Colon (tissue), 2 donors: ENCODE results near the gene UGT1A4.

Experiments used
- FAIRE-seq: peaks from 2 replicates; lab custom pipeline; 2012; peaks lifted over from hg19 to GRCh38; lab: Jason Lieb, UNC
- donor health status: control.
- donor health status: control.

UGT1A4 gene

DNA sequence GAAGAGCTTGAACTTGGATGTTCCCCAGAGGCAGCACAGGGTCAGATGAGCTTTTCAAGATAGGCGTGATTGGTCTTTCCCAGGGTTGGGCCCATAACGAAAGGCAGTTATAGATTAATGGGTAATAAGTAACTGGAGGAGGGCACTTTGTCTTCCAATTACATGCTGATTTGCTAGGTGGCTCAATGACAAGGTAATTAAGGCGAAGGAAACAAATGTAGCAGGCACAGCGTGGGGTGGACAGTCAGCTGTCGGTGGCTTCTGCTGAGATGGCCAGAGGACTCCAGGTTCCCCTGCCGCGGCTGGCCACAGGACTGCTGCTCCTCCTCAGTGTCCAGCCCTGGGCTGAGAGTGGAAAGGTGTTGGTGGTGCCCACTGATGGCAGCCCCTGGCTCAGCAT is at the start of gene UGT1A4:
Gene UGT1A4, plus strand, starts transcription at position 185 of the 400 bp plus-strand sequence. Its CDS starts 85 bp downstream, at position 270.
- FAIRE-seq: no peak

DNA sequence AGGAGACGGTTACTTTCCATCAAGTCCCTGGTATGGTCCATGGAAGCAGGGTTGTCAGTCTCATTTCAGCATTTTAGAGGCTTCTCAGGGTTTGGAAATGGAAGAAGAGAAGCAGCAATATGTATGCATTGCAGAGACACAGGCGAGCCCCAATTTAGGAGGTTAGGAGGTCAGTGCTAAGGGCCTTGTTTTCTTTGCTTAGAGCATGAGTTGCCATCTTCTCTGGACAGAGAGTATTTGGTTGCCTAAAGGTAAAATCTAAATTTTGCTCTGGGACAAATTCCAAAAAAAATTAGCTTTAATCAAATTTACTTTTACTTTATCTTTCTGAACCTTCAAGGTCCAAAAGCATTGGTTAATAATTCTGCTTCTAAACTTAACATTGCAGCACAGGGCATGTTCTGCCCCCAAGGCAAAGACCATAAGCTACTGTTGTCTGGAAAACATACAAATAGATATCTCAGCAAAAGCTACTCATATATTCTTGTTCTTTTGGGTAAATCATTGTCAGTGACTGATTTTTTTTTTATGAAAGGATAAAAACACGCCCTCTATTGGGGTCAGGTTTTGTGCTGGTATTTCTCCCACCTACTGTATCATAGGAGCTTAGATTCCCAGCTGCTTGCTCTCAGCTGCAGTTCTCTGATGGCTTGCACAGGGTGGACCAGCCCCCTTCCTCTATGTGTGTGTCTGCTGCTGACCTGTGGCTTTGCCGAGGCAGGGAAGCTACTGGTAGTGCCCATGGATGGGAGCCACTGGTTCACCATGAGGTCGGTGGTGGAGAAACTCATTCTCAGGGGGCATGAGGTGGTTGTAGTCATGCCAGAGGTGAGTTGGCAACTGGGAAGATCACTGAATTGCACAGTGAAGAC is 47.0 kb upstream of the UGT1A4 start, which contains the start of gene UGT1A9:
Gene UGT1A9, plus strand, starts transcription at position 609 of the 872 bp plus-strand sequence. Its CDS starts 37 bp downstream, at position 646.
- FAIRE-seq: no peak

DNA sequence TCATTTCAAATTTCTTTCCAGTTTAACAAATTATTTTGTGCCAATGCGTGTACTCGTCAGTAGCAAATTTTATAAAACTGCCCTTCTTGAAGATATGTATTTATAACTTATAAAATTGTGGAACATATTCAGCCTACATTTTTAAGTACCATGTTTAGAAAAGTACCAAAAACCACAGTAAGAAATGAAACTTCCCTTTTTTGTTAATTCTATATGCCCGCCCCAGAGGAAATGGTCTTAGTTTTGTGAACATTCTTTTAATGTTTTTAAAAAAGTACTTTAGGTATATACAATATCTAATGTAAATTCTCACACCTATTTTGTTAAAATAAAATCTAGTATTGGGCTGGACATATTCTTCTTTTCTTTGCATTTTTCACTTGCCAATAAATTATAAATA is 45.6 kb upstream of the UGT1A4 start:
- FAIRE-seq: no peak

GRCh38 chr2:233673896-233674295 is 44.6 kb upstream of the UGT1A4 start:
- no peak for FAIRE-seq

- no peak for FAIRE-seq
Observed at GRCh38 chr2:233674314-233674713, 44.2 kb upstream of the UGT1A4 start.

DNA sequence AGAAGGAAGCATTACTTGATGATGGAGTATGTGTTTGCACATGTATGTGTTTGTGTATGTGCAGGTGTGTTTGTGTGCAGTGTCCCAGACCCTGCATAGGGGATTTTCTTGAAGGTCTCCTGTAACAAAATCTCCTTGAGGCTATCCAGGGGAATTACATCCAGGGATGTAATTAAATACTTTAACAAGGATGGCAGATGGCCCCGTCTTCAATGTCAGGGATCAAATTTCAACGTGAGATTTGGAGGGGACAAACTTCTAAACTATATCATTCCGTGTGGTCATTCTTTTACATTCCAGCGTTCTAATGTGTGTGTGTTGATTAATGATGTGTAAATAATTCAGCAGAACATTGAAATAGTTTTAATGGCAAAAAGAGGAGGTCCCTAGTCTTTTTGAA is 43.5 kb upstream of the UGT1A4 start:
- FAIRE-seq: no peak

DNA sequence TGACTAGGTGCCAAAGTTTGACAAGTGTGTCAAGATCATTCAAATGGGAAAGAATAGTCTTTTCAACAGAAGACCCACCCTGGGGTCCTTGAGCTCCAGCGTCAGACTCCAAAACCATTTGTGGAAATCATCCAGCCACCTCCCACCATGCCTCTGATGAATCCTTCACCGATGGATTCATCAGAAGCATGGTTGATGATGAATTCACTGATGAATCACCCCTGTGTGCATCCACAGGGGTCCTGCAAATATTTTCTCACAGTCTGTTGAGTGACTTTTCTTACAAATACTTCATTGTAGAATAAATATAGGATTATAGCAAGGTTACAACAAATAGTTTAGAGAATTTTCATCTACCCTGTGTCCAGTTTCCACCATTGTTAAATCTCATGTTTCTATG is 42.5 kb upstream of the UGT1A4 start:
- no peak for FAIRE-seq

DNA sequence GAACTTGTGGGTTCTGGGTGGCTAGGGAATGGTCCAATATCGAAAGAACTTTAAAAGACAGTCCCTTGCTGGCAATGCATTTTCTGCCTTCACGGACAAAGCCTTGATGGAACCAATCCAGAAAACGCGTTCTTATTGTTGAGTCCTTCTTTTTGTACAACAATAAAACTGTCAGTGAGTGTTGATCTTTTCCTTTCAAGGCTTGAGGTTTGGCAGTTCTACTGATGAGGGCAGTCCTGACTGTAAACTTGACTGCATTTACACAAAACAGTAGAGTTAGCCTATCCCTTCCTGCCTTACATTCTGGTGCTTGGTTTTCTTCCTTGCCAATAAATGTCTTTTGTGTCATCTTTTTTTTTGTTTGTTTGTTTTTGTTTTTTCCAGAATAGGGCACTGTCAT is 39.3 kb upstream of the UGT1A4 start:
- no peak for FAIRE-seq

DNA sequence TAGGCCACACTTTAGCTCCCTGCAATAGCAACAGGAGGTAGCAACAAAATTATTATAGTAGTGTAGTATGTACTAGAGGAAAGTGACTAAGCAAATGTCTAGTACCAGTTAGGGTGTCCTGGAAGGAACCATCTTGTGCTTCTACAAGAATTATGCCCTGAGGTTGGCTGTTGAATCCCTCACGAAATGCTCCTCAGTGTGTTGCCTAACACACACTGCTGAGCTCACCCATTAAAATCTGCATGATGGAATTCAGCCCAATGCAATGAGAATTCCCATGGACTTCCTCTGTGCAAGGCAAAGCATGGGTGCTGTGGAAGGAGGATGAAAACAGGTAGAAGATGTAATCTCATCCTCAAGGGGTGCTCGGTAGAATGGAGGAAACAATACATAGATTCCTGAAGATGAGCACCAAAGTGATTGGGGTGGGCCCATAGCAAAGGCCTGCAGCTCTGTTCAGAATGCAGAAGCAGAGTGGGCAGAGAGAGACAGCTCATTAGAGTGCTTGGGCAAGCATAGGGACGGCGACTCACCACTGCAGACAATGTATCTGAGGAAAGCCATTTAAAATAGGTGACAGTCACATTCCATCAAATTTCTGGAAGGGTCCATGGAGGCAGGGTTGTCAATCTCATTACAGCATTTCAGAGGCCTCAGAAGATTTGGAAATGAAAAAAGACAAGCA is 38.0 kb upstream of the UGT1A4 start:
- no peak for FAIRE-seq

- FAIRE-seq: no peak
Observed at GRCh38 chr2:233681521-233682099, 36.9 kb upstream of the UGT1A4 start, which contains the start of gene UGT1A7. TSS of gene UGT1A7 (plus strand) at chr2:233681901. CDS start at chr2:233681938, 37 bp downstream.

DNA sequence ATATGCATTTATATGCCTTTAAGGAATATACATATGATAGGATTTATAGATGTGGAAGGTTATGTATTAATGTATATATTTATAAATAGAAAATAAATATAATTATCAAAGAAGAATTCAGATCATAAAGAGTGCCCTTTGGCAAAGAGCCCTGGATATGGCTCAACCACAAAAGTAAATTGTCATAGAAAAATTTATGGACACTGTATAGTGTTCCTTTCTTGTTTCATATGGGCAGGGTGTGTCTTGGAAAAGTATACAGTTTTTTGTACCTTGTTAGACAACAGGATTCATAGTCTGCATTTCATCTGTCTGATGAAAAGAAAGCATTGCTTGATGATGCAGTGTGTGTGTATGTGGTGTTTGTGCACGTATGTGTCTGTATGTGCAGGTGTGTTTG is 33.9 kb upstream of the UGT1A4 start:
- FAIRE-seq: peak; percentile 72

GRCh38 chr2:233686928-233687327 is 31.6 kb upstream of the UGT1A4 start:
- no peak for FAIRE-seq

- no peak for FAIRE-seq
Observed at GRCh38 chr2:233688341-233688740, 30.2 kb upstream of the UGT1A4 start.

GRCh38 chr2:233689031-233689430 is 29.5 kb upstream of the UGT1A4 start:
- no peak for FAIRE-seq

GRCh38 chr2:233689501-233689900 is 29.0 kb upstream of the UGT1A4 start:
- FAIRE-seq: no peak

DNA sequence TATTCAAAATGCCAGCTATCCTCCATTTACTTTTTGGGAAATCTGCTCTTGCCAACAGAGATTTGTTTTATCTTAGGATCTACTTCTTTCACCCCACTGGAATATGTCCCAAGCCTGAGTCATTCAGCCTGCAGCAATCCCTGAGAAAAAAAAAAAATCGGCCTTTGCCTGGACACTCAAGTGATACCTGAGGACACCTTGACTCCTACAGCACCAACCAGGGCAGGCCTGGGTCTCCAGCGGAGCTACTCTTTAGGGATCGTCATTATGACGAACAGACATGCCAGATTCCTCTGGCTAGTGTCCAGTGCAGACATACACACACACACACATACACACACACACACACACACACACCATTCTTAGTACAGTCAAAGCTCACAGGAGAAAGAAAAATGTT is 28.1 kb upstream of the UGT1A4 start:
- FAIRE-seq: no peak

DNA sequence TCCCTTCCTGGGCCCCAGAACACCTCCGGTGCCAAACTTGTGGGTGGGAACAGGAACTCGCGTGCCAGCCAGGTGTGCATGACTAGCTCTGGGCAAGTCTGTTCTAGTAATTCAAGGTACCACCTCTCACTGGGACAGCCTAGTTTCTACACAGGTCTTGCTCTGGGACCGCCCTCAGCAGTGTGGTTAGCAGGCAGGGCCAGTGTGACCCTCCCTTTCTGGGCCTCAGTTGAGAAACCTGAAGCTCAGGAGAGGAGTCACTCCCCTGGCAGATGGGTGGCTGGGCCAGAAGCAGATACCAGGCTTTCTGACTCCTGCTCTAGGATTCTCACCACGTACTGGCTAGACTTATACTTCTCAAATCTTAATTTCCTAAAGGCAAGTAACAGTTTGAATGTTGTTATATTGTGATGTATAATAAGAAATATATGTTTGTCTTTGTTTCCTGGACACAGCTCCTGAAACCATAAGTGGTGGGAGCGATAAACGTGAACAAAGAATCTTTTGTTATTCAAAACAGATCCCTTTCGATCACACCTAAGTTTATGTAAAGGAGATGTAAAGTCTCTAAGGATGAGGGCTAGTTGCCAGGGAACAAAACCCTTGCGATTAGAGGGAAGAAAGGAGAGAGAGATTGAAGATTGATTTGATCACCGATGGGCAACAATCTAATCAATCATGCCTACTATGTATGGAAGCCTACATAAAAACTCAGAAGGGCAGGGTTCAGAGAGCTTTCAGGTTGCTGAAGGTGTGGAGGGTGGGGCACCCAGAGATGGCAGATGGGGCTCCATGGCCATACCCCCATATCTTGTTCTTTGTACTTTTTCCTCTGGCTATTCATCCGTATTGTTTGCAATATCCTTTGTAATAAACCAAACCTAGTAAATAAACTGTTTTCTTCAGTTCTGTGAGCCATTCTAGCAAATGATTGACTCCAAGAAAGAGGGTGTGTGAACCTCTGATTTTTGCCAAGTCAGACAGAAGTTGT is 26.8 kb upstream of the UGT1A4 start:
- no peak for FAIRE-seq

GRCh38 chr2:233692648-233693047 is 25.9 kb upstream of the UGT1A4 start, which contains the start of gene UGT1A6:
TSS of gene UGT1A6 (plus strand) at chr2:233692890. CDS start at chr2:233693005, 115 bp downstream.
- no peak for FAIRE-seq

DNA sequence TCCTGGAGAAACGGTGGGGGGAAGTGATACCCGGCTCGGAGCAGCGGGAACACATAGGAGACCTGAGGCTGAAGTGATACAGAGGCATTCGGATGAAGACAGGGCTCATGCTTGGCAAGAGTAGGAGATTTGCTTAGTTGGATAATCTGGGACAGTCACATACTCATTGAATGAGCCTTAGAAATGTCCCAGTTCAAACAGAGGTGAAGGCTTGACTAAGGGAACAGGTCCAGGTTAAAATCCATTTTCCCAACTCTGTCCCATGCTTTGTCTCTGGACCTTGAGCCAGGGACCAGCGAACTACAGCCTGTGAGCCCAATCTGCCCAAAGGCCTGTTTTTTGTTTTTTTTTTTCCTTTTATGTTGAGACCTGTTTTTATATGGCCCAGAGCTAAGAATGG is 24.6 kb upstream of the UGT1A4 start:
- FAIRE-seq: no peak

- no peak for FAIRE-seq
Observed at GRCh38 chr2:233698740-233699139, 19.8 kb upstream of the UGT1A4 start.

GRCh38 chr2:233699424-233700027 is 19.0 kb upstream of the UGT1A4 start:
- FAIRE-seq: no peak
